ENCODE results near the gene TPX2.

TPX2 gene

GRCh38 chr20:31848088-31848999 lies 109.3 kb downstream of the TPX2 start:
- no peak for DNase-seq (ENCODE audit: low spot score)

- DNase-seq (ENCODE audit: low spot score), result no peak
These were observed 110.3 kb downstream of the TPX2 start for GRCh38 chr20:31849306-31849930.
